MV-4-11 (cell line): Measurements from ENCODE around the gene ABCA7.
"Not testable (repeated sequence)": the region's sequence is repeated elsewhere in the genome, so short reads cannot be mapped to it uniquely, and the experiment has no call there.

ENCODE experiments used
- DNase-seq: peaks from one replicate; lab custom pipeline; 2025; lab: John Stamatoyannopoulos, UW

The ABCA7 gene

GRCh38 chr19:1105008-1105872, 65.3 kb downstream of the ABCA7 start:
- DNase-seq: no peak

GRCh38 chr19:1105873-1106840, 66.2 kb downstream of the ABCA7 start:
- no peak for DNase-seq

DNA sequence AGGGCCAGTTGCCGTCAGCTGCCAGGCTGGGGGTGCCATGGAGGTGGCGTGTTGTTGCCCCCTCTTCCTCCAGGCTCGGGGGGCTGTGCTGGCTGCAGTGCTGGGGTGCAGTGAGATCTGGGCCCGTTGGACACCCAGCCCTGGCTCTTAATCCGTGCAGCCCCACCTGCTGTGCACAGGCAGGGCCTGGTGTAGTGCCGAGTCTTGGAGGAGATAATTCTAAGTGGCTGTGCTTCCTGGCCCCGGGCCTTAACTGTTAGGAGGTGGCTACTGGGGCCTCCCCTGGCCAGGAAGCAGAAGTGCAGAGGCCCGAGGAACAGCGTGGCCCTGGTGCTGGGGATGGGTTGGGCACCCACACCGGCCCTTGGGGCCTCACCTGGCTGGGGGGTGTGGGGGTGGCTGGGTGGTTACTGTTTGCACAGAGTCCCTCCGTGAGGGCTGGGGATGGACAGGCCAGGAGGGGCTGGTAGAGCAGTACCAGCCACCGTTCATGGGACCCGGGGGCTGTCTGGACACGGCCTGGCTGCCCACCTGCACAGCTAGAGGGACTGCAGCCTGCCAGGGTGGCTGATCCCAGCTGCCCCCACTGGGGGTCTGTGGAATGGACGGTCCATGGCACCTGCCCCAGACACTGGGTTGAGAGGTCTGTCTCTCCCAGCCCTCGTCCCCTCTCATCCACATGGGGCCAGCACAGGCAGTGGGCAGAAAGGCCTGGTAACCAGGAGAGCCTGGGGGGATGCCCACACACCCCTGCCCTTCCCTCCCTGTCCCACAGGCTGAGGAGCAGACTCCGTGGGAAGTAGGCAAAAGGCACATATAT, 67.1 kb downstream of the ABCA7 start:
- peak; percentile 60 for DNase-seq

DNA sequence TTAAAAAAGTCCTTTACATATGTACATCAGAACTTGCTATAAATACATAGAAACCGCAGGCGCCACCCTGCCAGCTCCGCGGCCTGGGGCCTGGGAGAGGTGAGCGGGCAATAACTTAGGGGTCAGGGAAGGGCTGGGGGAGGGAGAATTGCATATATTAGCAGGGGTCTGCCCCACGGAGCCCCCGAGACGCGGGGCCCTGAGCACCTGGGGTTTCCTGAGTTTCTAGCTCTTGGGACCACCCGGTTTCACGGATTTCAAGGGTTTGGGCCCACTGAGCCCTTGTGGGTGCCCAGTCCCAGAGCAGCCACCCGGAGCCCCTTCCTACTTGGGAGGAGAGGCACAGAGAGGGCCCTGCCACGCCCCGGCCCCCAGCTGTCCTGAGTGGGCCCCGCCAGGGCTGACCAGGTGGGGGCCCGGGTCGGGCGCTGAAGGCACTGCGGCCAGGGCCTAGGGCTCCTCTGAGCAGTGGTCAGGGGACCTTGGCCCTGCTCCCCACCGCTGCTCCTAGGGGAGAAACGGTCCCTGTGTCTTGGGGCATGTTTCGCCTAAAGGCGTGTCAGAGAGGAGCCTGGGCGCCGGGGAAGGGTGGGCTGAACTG, 67.9 kb downstream of the ABCA7 start:
- peak; percentile 42 for DNase-seq

DNA sequence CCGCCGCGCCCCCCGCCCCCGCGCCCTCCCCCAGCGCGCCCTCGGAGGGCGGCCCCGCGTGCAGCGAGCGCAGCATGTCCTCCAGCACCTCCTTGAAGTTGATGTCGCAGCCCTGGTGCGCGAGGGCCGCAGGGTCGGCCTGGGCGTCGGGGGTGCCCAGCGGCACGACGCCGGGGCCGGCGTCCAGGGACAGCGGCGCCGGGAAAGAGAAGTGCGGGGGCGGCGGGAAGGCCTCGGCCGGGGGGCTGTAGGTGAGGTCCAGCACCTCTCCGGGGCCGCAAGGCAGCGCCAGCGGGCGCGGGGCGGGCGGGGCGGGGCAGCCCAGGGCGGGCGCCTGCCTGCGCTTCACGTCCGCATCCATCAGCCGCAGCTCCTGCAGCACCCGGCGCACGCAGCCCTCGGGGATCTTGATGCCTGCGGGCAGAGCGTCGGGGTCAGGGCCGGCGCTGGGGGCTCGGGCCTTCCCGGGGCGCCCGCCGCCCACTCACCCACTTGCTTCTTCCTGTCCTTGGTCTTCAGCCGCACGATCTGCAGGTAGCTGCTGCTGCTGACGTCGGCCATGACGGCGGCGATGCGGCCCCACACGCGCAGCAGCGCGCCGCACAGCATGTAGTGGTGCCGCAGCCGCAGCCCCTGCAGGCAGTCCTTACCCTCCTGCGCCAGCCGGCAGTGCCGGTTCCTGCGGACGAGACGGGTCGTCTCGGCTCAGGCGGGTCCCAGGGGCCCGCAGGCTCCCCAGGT, 68.6 kb downstream of the ABCA7 start:
- no peak for DNase-seq

GRCh38 chr19:1109032-1109551, 69.2 kb downstream of the ABCA7 start:
- no peak for DNase-seq

DNA sequence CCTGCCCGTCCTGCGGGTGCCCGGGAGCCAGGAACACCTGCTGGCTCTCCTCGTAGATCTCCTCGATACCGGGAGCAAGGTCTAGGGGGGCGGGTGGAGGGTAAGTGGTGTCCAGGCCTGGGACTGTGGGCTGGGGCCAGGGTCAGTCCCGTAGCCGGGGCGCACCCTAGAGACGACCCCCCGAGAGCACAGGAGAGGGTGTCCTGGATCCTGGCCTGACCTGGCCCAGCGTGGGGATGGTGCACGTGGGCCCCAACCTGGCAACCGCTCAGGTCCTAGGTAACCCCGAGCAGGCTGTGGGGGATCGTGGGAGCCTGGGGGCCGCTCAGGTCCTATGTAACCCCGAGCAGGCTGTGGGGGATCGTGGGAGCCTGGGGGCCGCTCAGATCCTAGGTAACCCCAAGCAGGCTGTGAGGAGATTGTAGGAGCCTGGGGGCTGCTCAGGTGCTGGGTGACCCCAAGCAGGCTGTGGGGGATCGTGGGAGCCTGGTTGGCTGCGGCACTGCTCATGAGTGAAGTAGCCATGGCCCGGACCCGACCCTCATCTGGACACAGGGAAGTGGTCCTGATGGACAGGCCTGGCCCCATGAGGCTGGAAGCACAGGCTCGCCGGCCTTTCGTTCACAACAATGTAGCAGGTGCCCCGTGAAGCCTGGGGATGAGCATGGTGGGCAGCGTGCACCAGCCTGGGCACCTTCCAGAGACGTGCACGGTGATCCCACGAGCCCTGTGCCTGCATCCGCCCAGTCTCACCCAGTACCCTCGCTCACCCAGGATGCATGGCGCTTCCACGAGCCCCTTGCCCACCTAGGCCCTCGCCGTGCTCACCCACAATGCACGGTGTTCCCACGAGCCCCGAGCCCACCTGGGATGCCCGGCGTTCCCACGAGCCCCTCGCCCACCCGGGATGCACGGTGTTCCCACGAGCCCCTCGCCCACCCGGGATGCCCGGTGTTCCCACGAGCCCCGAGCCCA, 70.1 kb downstream of the ABCA7 start:
- DNase-seq: no peak

DNA sequence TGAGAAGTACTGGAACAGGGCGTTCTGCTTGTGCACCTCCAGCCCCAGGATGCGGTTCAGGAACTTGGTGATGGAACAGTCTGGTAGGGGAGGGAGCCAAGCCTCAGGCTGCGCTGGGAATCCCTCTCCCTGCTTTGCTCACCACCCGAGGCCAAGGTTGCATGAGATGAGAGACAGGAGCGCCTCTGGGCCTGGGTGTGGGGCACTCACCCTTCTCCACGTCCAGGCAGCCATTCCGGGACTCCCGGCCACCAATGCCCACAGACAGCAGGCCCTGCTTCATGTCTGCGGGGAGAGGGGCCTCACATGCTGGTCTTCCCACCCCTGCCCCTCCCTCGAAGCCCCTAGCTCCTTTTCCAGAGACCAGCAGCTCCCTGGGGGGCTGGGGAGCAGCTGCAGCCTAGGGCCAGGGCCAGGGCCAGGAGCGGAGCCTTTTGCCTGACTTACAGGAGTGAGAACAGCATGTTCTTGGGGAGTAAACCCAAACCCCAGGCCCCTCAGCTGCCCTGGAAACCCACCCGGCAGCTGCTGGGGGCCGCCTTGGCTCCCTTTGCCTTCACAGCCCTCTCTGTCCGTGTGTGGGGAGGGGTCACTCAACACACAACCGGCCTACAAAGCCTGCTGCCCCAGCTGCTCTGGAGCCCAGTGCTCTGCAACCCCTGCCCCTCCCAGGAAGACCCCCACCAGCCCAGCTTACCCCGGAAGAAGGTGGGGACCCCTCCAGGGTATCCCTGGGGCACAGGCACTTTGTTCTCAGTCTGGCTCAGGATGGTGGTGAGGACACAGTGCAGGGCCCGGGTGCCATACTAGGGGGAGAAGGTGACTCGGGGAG, 71.1 kb downstream of the ABCA7 start:
- no peak for DNase-seq

GRCh38 chr19:1111641-1112267, 71.8 kb downstream of the ABCA7 start:
- DNase-seq: no peak

- no peak for DNase-seq
These were observed 72.5 kb downstream of the ABCA7 start for GRCh38 chr19:1112268-1113029.

- DNase-seq: peak; percentile 86
These were observed 73.4 kb downstream of the ABCA7 start for GRCh38 chr19:1113030-1113985.

DNA sequence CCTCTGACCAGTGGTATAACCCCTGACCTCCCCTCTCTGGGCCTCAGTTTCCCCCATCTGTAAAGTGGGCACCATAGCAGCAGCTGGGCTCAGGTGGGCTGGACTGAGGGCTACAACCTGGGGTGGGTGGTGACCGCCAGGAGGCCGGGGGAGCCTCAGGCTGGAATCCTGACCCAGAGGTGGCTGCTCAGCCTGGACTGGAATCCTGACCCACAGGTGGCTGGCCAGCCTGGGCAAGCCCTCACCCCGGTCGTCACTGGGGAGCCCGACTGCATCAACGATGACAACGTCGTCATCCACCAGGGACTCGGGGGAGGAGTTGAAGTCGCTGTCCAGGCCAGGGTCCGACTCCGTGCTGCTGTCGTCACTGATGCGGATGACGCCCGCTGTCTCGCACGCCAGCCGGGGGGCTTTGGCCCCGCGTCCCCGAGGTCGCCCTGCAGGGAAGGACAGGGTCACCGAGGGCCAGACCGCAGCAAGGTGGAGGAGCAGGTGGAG, 74.1 kb downstream of the ABCA7 start:
- no peak for DNase-seq

- DNase-seq: not testable (repeated sequence)
These were observed 74.8 kb downstream of the ABCA7 start for GRCh38 chr19:1114728-1115127.
